Nephron progenitor cell (in vitro differentiated cells): ENCODE results near the gene KIF26A.

ENCODE experiments used
- DNase-seq: peaks from one replicate; pipeline ENCODE4 v3.0.0; 2021
- H3K27ac Mint-ChIP-seq: 2 replicates; pipeline ENCODE4 v1.8.0; 2021; ENCODE audit warnings: mild to moderate bottlenecking, moderate library complexity, mixed read lengths
- H3K27me3 Mint-ChIP-seq: 2 replicates; pipeline ENCODE4 v1.8.0; 2021; ENCODE audit warnings: mild to moderate bottlenecking, low read depth, mixed read lengths; ENCODE audit not compliant: poor library complexity
- H3K36me3 Mint-ChIP-seq: 2 replicates; pipeline ENCODE4 v1.8.0; 2021; ENCODE audit warnings: low read depth, mixed read lengths
- H3K4me1 Mint-ChIP-seq: 2 replicates; pipeline ENCODE4 v1.8.0; 2021; ENCODE audit warnings: mixed read lengths
- H3K4me3 Mint-ChIP-seq: 2 replicates; pipeline ENCODE4 v1.8.0; 2021; ENCODE audit warnings: mild to moderate bottlenecking, moderate library complexity, mixed read lengths
- H3K9me3 Mint-ChIP-seq: 2 replicates; pipeline ENCODE4 v1.8.0; 2021; ENCODE audit warnings: mild to moderate bottlenecking, moderate library complexity, mixed read lengths
- TF ChIP-seq, protein P1 (sequence below): fragments of 200-600 bp; sonication (generic); IDR thresholded peaks from 2 replicates; pipeline ENCODE4 v1.5.0; 2021; ENCODE audit warnings: antibody characterized with exemption

KIF26A gene

DNA sequence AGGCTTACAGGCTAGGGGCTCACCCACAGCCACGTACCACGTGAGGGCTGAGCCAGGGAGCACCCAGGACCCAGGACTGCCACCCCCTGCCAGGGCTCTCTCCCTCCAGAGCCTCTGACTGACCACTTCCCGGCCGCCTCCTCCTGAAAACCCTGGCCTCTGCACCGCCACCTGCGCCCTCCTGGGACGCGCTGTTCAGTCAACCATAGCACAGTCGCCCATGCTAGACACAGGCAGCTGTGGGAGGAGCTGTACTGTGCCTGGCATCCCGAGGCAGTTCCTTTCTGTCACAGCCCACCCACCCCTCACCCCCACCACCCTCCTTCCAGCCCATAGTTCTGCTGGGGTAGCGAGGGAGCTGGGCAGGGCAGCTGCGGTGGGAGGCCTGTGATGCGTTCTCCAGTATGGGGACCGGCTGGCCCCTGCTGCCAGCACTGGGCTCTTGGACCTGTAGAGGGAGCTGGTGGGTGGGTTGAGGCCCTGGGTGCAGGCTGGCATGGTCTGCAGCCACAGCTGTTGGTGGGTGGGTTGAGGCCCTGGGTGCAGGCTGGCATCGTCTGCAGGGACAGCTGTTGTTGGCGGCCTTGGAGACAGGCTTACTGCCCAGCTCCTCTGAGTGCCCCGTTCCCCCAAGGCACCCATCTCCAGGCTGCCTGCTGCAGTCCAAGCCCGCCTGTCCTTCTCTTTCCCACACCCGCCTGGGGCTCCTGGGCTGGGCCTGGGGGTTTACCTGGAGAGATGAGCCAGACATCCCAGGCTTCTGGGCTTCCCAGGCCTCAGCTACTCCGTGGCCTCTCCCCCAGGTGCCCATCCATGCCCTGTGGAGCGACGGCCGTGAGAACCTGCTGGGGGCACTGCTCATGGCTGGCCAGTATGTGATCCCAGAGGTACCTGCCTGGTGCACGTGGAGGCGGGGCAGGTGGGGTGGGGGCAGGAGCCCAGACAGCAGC is 41.4 kb upstream of the KIF26A start:
- Mint-ChIP-seq H3K27me3 (peaks cover 4% of the 10 kb centered on the region), H3K27ac (no peak overlapping the region), H3K36me3 (no peaks in the 10 kb centered on the region), H3K4me3 (no peak overlapping the region), H3K9me3 (no peaks in the 10 kb centered on the region), H3K4me1 (peaks cover 14% of the 10 kb centered on the region)
- TF ChIP-seq, protein P1, sequence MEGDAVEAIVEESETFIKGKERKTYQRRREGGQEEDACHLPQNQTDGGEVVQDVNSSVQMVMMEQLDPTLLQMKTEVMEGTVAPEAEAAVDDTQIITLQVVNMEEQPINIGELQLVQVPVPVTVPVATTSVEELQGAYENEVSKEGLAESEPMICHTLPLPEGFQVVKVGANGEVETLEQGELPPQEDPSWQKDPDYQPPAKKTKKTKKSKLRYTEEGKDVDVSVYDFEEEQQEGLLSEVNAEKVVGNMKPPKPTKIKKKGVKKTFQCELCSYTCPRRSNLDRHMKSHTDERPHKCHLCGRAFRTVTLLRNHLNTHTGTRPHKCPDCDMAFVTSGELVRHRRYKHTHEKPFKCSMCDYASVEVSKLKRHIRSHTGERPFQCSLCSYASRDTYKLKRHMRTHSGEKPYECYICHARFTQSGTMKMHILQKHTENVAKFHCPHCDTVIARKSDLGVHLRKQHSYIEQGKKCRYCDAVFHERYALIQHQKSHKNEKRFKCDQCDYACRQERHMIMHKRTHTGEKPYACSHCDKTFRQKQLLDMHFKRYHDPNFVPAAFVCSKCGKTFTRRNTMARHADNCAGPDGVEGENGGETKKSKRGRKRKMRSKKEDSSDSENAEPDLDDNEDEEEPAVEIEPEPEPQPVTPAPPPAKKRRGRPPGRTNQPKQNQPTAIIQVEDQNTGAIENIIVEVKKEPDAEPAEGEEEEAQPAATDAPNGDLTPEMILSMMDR = peak; percentile 23
- peak; percentile 34 for DNase-seq

DNA sequence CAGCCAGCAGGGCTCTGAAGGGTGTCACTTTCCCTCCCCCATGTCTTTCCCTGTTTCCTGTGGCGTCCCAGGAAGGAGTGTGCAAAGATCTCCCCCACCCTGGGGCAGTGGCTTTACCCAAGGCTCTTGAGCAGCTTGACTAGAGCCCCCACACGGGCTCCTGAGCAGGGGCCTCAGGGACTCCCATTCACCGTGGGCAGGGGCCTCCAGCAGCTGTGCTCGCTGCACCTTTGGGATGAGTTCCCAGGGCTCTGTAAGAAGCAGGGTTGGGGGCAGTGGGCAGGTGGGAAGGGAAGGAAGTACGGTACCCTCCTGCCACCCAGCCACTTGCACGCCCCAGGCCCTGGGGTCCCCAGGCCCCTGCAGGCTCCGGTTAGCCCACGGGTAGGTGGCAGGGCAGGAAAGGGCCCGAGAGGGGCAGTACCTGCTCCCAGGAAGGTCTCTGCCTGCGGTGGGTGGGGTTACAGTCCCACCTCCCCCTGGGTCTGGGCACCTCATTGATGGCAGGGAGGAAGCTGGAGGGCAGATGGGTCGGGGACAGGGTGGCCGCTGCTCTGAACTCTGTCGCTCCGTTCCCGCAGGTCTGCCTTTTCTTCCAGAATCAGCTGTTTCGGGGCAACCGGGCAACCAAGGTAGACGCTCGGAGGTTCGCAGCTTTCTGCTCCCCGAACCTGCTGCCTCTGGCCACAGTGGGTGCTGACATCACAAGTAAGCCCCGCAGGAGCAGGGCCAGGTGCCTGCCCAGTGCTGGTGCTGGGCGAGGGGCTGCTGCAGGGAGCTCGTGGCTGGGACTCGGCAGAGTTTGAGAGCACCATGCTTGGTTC is 39.9 kb upstream of the KIF26A start:
- Mint-ChIP-seq H3K27ac (no peak overlapping the region), H3K4me3 (no peak overlapping the region), H3K4me1 (peaks cover 12% of the 10 kb centered on the region), H3K9me3 (no peaks in the 10 kb centered on the region), H3K27me3 (peaks cover 4% of the 10 kb centered on the region), H3K36me3 (no peaks in the 10 kb centered on the region)
- TF ChIP-seq, protein P1 = no peak
- DNase-seq = no peak

- TF ChIP-seq, protein P1 = no peak
- peaks cover 4% of the 10 kb centered on the region for H3K27me3 Mint-ChIP-seq
Observed at GRCh38 chr14:104099096-104100041, 39.0 kb upstream of the KIF26A start.

GRCh38 chr14:104100171-104101085 is 38.0 kb upstream of the KIF26A start:
- Mint-ChIP-seq H3K4me1 (peaks cover 5% of the 10 kb centered on the region), H3K36me3 (no peaks in the 10 kb centered on the region), H3K9me3 (no peaks in the 10 kb centered on the region), H3K4me3 (no peak overlapping the region), H3K27ac (no peak overlapping the region), H3K27me3 (peaks cover 4% of the 10 kb centered on the region)
- peak; percentile 1 for DNase-seq
- TF ChIP-seq, protein P1 = no peak

More at GRCh38 chr14:104099096-104100041, 39.0 kb upstream of the KIF26A start:
- peaks cover 8% of the 10 kb centered on the region for H3K4me1 Mint-ChIP-seq
- H3K36me3 Mint-ChIP-seq = no peaks in the 10 kb centered on the region
- no peaks in the 10 kb centered on the region for H3K9me3 Mint-ChIP-seq
- H3K4me3 Mint-ChIP-seq = no peak overlapping the region
- no peak for DNase-seq
- H3K27ac Mint-ChIP-seq = no peak overlapping the region
